Subcutaneous abdominal adipose tissue (tissue), 5 donors: ENCODE results near the gene RPL21.

Experiments used
- H3K27ac ChIP-seq: one replicate; pipeline ENCODE4 v1.7.0; 2013; ENCODE audit warnings: low read depth, mild to moderate bottlenecking, inconsistent platforms, low read length, moderate library complexity
- H3K27me3 ChIP-seq, 5 donors: one replicate each; pipeline ENCODE4 v1.7.0; 2013; ENCODE audit warnings: low read length in 5 of 5, inconsistent platforms in 1 of 5; ENCODE audit not compliant: control insufficient read depth in 5 of 5, insufficient read depth in 4 of 5
- H3K36me3 ChIP-seq, 5 donors: one replicate each; pipeline ENCODE4 v1.7.0; 2013; ENCODE audit warnings: low read length in 5 of 5; ENCODE audit not compliant: control insufficient read depth in 5 of 5, insufficient read depth in 5 of 5
- H3K4me1 ChIP-seq, 5 donors: one replicate each; pipeline ENCODE4 v1.7.0; 2013; ENCODE audit warnings: low read length in 5 of 5, mild to moderate bottlenecking in 3 of 5, moderate library complexity in 1 of 5; ENCODE audit not compliant: control insufficient read depth in 5 of 5, insufficient read depth in 5 of 5
- H3K4me3 ChIP-seq, 5 donors: one replicate each; pipeline ENCODE4 v1.7.0; 2013; ENCODE audit warnings: low read length in 5 of 5, low read depth in 1 of 5
- H3K9ac ChIP-seq, 5 donors: one replicate each; pipeline ENCODE4 v1.7.0; 2013; ENCODE audit warnings: low read length in 5 of 5, mild to moderate bottlenecking in 4 of 5, moderate library complexity in 3 of 5
- H3K9me3 ChIP-seq, 5 donors: one replicate each; pipeline ENCODE4 v1.7.0; 2013; ENCODE audit warnings: low read length in 5 of 5; ENCODE audit not compliant: control insufficient read depth in 5 of 5
- donor health status: healthy.
- donor health status: healthy.
- donor health status: healthy.
- donor health status: healthy.
- donor health status: healthy.

Gene RPL21

GRCh38 chr13:27269114-27269665 lies 17.8 kb downstream of the RPL21 start:
- Histone ChIP-seq H3K27ac (no peak overlapping the region), H3K4me3 (no peak overlapping the region), H3K27me3 (no peaks in the 10 kb centered on the region), H3K9ac (no peak overlapping the region), H3K9me3 (no peaks in the 10 kb centered on the region), H3K36me3 (no peaks in the 10 kb centered on the region), H3K4me1 (peaks cover 3 to 36% (median 27%) of the 10 kb centered on the region in 5 donors)

DNA sequence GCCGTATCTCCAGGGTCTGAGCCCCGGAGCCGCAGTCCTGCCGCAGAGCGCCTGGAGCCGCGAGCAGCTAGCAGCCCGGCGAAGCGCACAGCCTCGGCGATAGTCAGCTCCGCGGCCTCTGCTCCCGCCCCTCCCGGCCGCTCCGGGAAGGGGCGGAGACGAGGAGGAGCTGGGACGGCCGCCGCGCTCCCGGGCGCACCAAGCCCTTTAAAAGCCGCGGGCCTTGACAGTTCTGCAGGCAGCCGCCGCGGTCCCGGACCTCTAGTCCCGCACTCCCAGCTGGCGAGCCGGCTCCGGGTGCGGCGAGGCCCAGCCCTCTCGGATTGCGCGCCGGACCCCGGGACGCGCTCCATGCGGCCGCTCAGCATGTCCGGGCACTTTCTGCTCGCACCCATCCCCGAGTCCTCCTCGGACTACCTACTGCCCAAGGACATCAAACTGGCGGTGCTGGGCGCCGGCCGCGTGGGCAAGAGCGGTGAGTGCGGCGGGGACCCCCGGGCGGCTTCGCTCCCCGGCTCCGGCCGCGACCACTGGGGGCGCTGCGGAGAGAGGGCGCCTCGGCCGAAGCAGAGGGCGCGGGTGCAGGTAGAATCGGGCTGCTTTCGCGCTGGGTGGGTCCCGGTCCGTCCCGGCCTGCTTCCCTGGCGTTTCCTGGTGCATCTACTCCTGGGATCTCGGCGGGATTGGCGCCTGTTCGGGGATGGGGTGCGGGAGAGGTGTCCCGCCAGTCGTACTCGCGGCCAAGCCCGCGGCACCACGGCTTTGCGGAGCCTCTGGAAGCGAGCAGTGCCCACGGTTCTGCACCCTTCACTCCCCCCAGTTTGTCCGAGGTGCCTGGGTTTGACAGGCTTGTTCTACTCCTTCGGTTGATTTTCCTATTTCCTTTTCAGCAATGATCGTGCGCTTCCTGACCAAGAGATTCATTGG lies 19.5 kb downstream of the RPL21 start, which contains the start of gene RASL11A:
Gene RASL11A, plus strand, starts transcription at position 237 of the 927 bp plus-strand sequence. Its CDS starts 115 bp downstream, at position 352.
- H3K36me3 ChIP-seq = no peaks in the 10 kb centered on the region
- no peaks in the 10 kb centered on the region for H3K27me3 ChIP-seq
- peak within 1 kb of the TSS; percentile 78 for H3K27ac ChIP-seq
- H3K9me3 ChIP-seq = no peaks in the 10 kb centered on the region
- H3K4me3 ChIP-seq = peak within 1 kb of the TSS; percentile 77 to 90 (median 86)
- H3K9ac ChIP-seq = peak within 1 kb of the TSS; percentile 38 to 91 (median 80)
- H3K4me1 ChIP-seq = peaks cover 5 to 40% (median 33%) of the 10 kb centered on the region in 5 donors

GRCh38 chr13:27271570-27272096 lies 20.3 kb downstream of the RPL21 start:
- Histone ChIP-seq H3K9ac (peak overlapping the region; percentile 38 to 91 (median 80)), H3K4me3 (peak overlapping the region; percentile 77 to 90 (median 86)), H3K36me3 (no peaks in the 10 kb centered on the region), H3K27ac (peak overlapping the region; percentile 78), H3K27me3 (no peaks in the 10 kb centered on the region), H3K4me1 (peaks cover 5 to 40% (median 36%) of the 10 kb centered on the region in 5 donors), H3K9me3 (no peaks in the 10 kb centered on the region)

GRCh38 chr13:27273658-27274425 lies 22.5 kb downstream of the RPL21 start:
- Histone ChIP-seq H3K27me3 (no peaks in the 10 kb centered on the region), H3K27ac (no peak overlapping the region), H3K9me3 (no peaks in the 10 kb centered on the region), H3K4me1 (peaks cover 5 to 32% (median 30%) of the 10 kb centered on the region in 5 donors), H3K4me3 (no peak overlapping the region), H3K9ac (no peak overlapping the region), H3K36me3 (no peaks in the 10 kb centered on the region)

DNA sequence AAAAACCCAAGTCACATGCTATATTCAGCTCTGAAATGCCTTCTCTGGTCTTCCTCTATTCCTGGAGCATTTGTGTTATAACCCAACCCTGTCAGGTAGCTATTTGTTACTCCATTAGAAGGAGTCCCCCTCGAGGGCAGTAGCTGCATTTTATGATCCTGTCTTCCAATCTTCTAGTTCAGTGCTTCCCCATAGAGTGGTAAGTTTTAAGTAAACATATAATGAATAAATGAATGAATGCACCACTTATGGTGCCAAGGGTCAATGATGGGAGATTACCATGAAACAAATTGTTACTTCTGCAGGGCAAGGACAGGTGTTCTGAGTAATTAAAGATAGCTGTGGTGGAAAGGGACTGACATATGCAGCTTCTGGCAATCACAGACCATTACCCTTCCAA lies 23.3 kb downstream of the RPL21 start:
- H3K27me3 ChIP-seq = peaks cover 0 to 4% (median 0%) of the 10 kb centered on the region in 5 donors
- H3K4me1 ChIP-seq = peaks cover 5 to 32% (median 30%) of the 10 kb centered on the region in 5 donors
- H3K4me3 ChIP-seq = no peak overlapping the region
- H3K27ac ChIP-seq = no peak overlapping the region
- H3K9ac ChIP-seq = no peak overlapping the region
- no peaks in the 10 kb centered on the region for H3K36me3 ChIP-seq
- no peaks in the 10 kb centered on the region for H3K9me3 ChIP-seq

DNA sequence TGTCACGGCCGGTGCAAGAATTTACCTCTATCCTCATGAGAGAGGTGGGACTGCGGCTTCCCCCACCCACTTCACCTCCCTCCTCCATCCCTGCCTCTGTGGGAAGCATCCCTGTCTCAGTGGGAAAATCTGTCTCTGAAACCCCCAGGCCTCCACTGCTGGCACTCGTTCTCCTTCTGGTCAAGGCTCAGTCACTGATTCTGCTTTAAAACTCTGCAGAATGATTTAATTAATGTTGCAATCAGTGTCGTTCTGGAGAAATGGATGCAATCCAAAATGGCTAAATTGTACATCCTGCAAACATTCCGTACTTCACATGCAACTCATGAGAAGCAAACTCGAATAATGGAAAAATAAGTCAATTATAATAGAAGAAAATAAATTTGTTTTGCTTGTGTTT lies 24.8 kb downstream of the RPL21 start:
- no peaks in the 10 kb centered on the region for H3K36me3 ChIP-seq
- no peak overlapping the region for H3K27ac ChIP-seq
- peaks cover 5 to 27% (median 22%) of the 10 kb centered on the region in 5 donors for H3K4me1 ChIP-seq
- no peak overlapping the region for H3K9ac ChIP-seq
- H3K9me3 ChIP-seq = no peaks in the 10 kb centered on the region
- H3K27me3 ChIP-seq = peaks cover 0 to 4% (median 0%) of the 10 kb centered on the region in 5 donors
- H3K4me3 ChIP-seq = no peak overlapping the region

DNA sequence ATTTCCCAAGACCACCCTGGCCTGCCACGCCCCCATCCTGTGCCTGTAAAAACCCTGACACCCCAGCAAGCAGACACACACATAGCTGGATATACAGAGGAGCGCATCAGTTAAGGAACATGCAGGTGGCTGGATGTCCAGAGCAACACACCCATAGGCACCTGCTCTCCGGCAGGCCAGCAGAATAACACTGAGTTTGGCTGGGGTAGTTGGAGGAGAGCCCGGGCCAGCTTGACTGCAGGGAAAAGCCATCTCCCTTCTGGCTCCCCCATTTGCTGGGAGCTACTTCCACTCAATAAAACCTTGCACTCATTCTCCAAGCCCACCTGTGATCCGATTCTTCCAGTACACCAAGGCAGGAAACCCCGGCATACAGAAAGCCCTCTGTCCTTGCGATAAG lies 28.1 kb downstream of the RPL21 start:
- H3K4me3 ChIP-seq = no peak overlapping the region
- H3K36me3 ChIP-seq = no peaks in the 10 kb centered on the region
- peaks cover 0 to 5% (median 0%) of the 10 kb centered on the region in 5 donors for H3K27me3 ChIP-seq
- no peak overlapping the region for H3K9ac ChIP-seq
- H3K9me3 ChIP-seq = no peaks in the 10 kb centered on the region
- H3K27ac ChIP-seq = no peak overlapping the region
- H3K4me1 ChIP-seq = peaks cover 0 to 12% (median 3%) of the 10 kb centered on the region in 5 donors

- no peak overlapping the region for H3K27ac ChIP-seq
- H3K9ac ChIP-seq = no peak overlapping the region
- H3K4me1 ChIP-seq = peaks cover 0 to 12% (median 3%) of the 10 kb centered on the region in 5 donors
- no peak overlapping the region for H3K4me3 ChIP-seq
- H3K27me3 ChIP-seq = peaks cover 0 to 5% (median 0%) of the 10 kb centered on the region in 5 donors
- H3K9me3 ChIP-seq = no peaks in the 10 kb centered on the region
- H3K36me3 ChIP-seq = no peaks in the 10 kb centered on the region
These were observed 28.8 kb downstream of the RPL21 start for GRCh38 chr13:27280009-27280656.

DNA sequence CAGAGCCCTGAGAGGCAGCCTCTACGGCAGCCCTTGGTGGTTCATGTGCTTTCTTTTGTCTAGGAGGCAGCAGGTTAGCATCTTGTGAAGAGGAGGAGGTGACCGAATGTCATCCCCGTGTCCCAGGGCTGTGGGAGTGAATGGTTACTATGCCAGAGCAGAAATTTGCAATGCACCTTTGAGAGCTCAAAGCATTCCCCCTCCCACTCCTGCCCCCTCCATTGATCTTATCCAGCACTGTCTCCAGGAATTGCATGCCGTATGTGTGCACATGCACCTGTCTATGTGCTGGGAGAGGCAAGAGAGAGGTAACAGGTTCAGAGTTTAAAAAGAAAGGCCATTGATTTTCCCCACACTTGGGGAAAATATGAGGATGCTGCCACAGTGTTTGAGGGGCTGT lies 29.5 kb downstream of the RPL21 start:
- H3K9ac ChIP-seq = no peak overlapping the region
- peaks cover 0 to 6% (median 0%) of the 10 kb centered on the region in 5 donors for H3K27me3 ChIP-seq

More for the DNA sequence above, 29.5 kb downstream of the RPL21 start:
- no peaks in the 10 kb centered on the region for H3K36me3 ChIP-seq
- H3K9me3 ChIP-seq = no peaks in the 10 kb centered on the region
- no peak overlapping the region for H3K27ac ChIP-seq
- no peak overlapping the region for H3K4me3 ChIP-seq
- peaks cover 0 to 6% (median 3%) of the 10 kb centered on the region in 5 donors for H3K4me1 ChIP-seq
